OCI-LY7 (cell line): Measurements from ENCODE around the gene TRMT61A. TPM values are rescaled to one million over a fixed set of nuclear protein-coding genes. Genes with fewer than 3 reads are reported as not detected.
A peak's percentile ranks its signal among the peaks of the same experiment; 100 is the strongest.
"Not testable (repeated sequence)": the region's sequence is repeated elsewhere in the genome, so short reads cannot be mapped to it uniquely, and the experiment has no call there.

Experiments
- BruUV-seq: library from RNA; stranded (reverse); fragments of 400-500 nt; replicated peaks from 2 replicates; lab custom pipeline; 2021; lab: Mats Ljungman, UMichigan
- CTCF ChIA-PET: fragments of 300-600 bp; sonication (Branson Sonifier 250); formaldehyde crosslinking; loops from one replicate; lab custom pipeline; 2022; ENCODE audit warnings: antibody characterized with exemption; ENCODE audit not compliant: unreplicated experiment; lab: Charles Lee
- POLR2A ChIA-PET: fragments of 300-600 bp; sonication (Branson Sonifier 250); formaldehyde crosslinking; loops from one replicate; lab custom pipeline; 2022; ENCODE audit warnings: antibody characterized with exemption; lab: Charles Lee
- DNase-seq: peaks from one replicate; pipeline ENCODE4 v3.0.0-alpha.2; 2015; ENCODE audit warnings: low spot score
- H2AFZ ChIP-seq: fragments of 200-600 bp; sonication (generic), shearing (Covaris generic); 2 replicates; pipeline ENCODE4 v1.6.1; 2014; ENCODE audit warnings: mild to moderate bottlenecking, antibody characterized with exemption, low read length, moderate library complexity
- H3K27ac ChIP-seq: fragments of 200-600 bp; sonication (generic); 2 replicates; pipeline ENCODE4 v1.5.1; 2014; ENCODE audit warnings: mixed run types, low read depth, mild to moderate bottlenecking, moderate library complexity, low read length, inconsistent platforms; ENCODE audit not compliant: poor library complexity, severe bottlenecking
- H3K36me3 ChIP-seq: fragments of 200-600 bp; sonication (generic); 2 replicates; pipeline ENCODE4 v1.6.1; 2014; ENCODE audit warnings: mild to moderate bottlenecking, antibody characterized with exemption, low read length, moderate library complexity, mixed read lengths; ENCODE audit not compliant: insufficient read depth
- H3K4me1 ChIP-seq: fragments of 200-600 bp; sonication (generic); 2 replicates; pipeline ENCODE4 v1.5.1; 2014; ENCODE audit warnings: mild to moderate bottlenecking, low read length; ENCODE audit not compliant: insufficient read depth, poor library complexity, severe bottlenecking
- H3K4me2 ChIP-seq: fragments of 200-600 bp; sonication (generic); 2 replicates; pipeline ENCODE4 v1.6.1; 2014; ENCODE audit warnings: mild to moderate bottlenecking, low read length
- H3K4me3 ChIP-seq: fragments of 200-600 bp; sonication (generic); 2 replicates; pipeline ENCODE4 v1.5.1; 2014; ENCODE audit warnings: mild to moderate bottlenecking, low read depth, low read length; ENCODE audit not compliant: poor library complexity, severe bottlenecking
- H3K79me2 ChIP-seq: fragments of 200-600 bp; sonication (generic); 2 replicates; pipeline ENCODE4 v1.6.1; 2016; ENCODE audit warnings: low read depth, mild to moderate bottlenecking, low read length, moderate library complexity, mixed read lengths; ENCODE audit not compliant: insufficient read depth
- H3K9me2 ChIP-seq: fragments of 200-600 bp; sonication (generic); 2 replicates; pipeline ENCODE4 v1.6.1; 2016; ENCODE audit warnings: mild to moderate bottlenecking, low read length, mixed read lengths; ENCODE audit not compliant: insufficient read depth
- H3K9me3 ChIP-seq: fragments of 200-600 bp; sonication (generic); 2 replicates; pipeline ENCODE4 v1.6.1; 2014; ENCODE audit warnings: mild to moderate bottlenecking, mixed run types, low read length, mixed read lengths
- H4K20me1 ChIP-seq: fragments of 200-600 bp; sonication (generic); 2 replicates; pipeline ENCODE4 v1.6.1; 2014; ENCODE audit warnings: mild to moderate bottlenecking, antibody characterized with exemption, low read length, moderate library complexity, mixed read lengths; ENCODE audit not compliant: insufficient read depth
- CTCF ChIP-seq: fragments of 200-600 bp; sonication (generic); conservative IDR thresholded peaks from 2 replicates; pipeline ENCODE4 v1.5.1; 2014; ENCODE audit warnings: mild to moderate bottlenecking, antibody characterized with exemption, low read length, moderate library complexity, mixed read lengths
- EZH2phosphoT487 ChIP-seq: fragments of 200-600 bp; sonication (generic); IDR thresholded peaks from 2 replicates; pipeline ENCODE4 v1.6.1; 2018; ENCODE audit warnings: low read depth, borderline replicate concordance, mild to moderate bottlenecking, mixed run types, antibody characterized with exemption, low read length, moderate library complexity, mixed read lengths
- intact Hi-C: fragments of 100-400 bp; cut with micrococcal nuclease; formaldehyde crosslinking; loops from one replicate; pipeline ENCODE4 v1.10.0; 2022; ENCODE audit not compliant: unreplicated experiment
- total RNA-seq, 2 experiments: library from RNA; depleted of rRNA in 1 of 2; stranded (reverse); fragments of >200 nt in 1 of 2; shearing (Covaris generic) in 1 of 2; gene quantifications; 2 replicates each; pipeline ENCODE4 v1.2.3, GENCODE V29; 2014 to 2022

The TRMT61A gene
- total RNA-seq, 2 experiments from 2014 or later: 13.1 to 17.1 TPM

DNA sequence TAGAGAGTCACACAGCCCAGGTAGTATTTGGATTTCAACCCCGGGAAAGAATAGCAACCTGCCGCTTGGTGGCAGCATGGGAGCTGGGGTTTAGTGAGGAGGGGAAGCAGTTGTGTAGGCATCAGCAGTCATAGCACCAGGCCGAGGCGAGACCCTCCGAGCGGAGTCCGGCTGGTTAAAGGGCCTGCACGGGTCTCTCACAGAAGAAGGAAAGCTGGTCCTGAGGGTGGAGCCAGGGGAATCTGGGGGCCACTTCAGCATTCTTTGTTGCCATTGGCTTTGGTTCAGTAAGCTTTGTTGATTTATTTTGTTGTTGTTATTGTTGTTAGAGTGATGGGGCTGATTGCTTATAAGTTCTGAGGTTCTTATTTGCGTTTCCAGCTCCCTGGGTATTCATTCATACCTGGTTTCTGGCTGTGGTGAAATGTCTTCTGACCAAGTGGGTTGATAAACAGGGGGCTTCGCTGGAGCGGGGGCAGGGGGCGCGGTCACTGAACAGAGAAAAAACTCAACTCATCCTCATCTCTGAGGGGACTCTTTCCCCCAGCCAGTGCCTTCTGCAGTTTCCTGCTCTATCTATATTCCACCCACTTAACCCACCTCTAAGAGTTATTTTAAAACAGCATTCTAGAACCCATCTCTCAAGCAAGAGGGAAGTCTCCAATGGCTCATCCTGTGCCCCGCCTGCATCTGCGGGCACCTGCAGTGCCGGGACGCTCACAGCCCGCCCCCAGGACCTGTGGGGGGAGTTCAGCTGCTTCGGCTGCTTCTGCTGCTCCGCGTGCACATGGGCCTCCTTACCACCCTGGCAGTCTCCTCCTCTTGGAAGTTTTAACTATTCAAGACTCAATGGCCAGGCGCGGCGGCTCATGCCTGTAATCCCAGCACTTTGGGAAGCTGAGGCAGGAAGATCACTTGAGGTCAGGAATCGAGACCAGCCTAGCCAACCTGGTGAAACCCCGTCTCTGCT, 18.0 kb upstream of the TRMT61A start:
- ChIA-PET CTCF (no interaction called here), POLR2A (interaction anchor here (0.7 kb wide), 1 partner anchor 106 kb away, joined by 5 read pairs; no protein-coding TSS in a partner anchor)
- H3K79me2 ChIP-seq: no peaks in the 10 kb centered on the region
- H4K20me1 ChIP-seq: no peaks in the 10 kb centered on the region
- intact Hi-C loops: no loop called here
- DNase-seq: no peak
- no peak overlapping the region for H3K4me3 ChIP-seq
- no peaks in the 10 kb centered on the region for H3K9me2 ChIP-seq
- H3K4me1 ChIP-seq: no peaks in the 10 kb centered on the region
- no peak overlapping the region for H2AFZ ChIP-seq
- peak; percentile 55 for TF ChIP-seq CTCF
- no peak for TF ChIP-seq EZH2phosphoT487
- H3K36me3 ChIP-seq: peaks cover 16% of the 10 kb centered on the region; the same call in 1 of the 2 replicates
- no peak overlapping the region for H3K27ac ChIP-seq
- no TSS peak for BruUV-seq
- no peaks in the 10 kb centered on the region for H3K9me3 ChIP-seq
- H3K4me2 ChIP-seq: no peak overlapping the region

GRCh38 chr14:103512180-103512579, 16.8 kb upstream of the TRMT61A start:
- intact Hi-C loops, H3K27ac ChIP-seq, H3K4me3 ChIP-seq, H3K4me1 ChIP-seq, H2AFZ ChIP-seq, H3K9me2 ChIP-seq, H3K9me3 ChIP-seq, H3K4me2 ChIP-seq, BruUV-seq, H3K79me2 ChIP-seq, CTCF ChIA-PET, DNase-seq, H4K20me1 ChIP-seq: not testable (repeated sequence)
- peaks cover 16% of the 10 kb centered on the region; the same call in 1 of the 2 replicates for H3K36me3 ChIP-seq
- POLR2A ChIA-PET: interaction anchor here (0.7 kb wide), 1 partner anchor 107 kb away, joined by 5 read pairs; no protein-coding TSS in a partner anchor

DNA sequence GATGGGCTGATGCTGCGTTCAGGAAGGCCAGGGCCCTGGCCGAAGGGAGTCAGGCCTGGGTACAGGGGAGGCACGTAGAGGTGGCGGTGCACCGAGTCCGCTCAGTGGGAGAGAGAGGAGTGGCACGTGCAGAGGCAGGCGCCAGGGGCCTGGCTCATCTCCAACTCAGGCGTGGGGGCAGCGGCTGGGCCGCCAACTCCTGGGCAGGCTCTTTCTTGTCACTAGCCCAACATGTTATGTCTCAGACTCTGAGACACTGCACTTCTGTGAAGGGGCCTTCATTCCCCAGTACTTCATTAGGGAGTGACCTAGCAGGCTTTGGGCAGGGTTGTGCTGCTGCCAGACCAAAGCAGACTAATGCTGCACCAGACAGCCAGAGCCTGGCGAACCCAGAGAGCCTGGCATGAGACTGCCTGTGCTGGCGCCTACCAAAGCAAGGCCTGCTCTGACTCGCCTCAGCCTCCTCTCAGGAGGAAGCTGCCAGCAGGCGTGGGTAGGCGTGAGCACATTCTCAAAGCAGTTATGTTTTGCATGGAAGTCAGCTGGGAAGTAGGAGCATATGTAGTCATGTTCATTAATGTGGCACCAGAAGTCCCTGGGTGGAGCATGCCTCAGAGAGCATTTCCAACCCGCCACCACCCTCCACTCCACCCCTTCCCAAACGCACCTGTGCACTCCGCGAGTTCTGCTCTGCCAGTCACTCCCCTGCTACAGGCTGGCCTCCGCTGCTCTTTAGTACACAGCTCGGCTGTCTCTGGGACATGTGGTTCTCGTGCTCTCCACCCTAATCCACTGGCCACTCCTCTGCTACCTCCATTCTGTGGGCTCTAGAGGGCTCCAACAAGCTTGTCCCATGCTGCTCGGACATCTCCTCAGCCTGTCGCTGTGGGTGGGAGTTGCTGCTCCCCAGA, 16.0 kb upstream of the TRMT61A start:
- no peak for DNase-seq
- no peak overlapping the region for H3K4me3 ChIP-seq
- no peaks in the 10 kb centered on the region for H3K4me1 ChIP-seq
- no peaks in the 10 kb centered on the region for H3K79me2 ChIP-seq
- intact Hi-C loops: no loop called here
- POLR2A ChIA-PET: interaction anchor here (0.6 kb wide), 1 partner anchor 412 kb away, joined by 3 read pairs; no protein-coding TSS in a partner anchor
- H3K27ac ChIP-seq: no peak overlapping the region
- CTCF ChIA-PET: interaction anchor here (0.6 kb wide), 1 partner anchor 63 kb away, joined by 3 read pairs; no protein-coding TSS in a partner anchor
- TF ChIP-seq CTCF (no peak), EZH2phosphoT487 (no peak)
- H4K20me1 ChIP-seq: no peaks in the 10 kb centered on the region
- H3K36me3 ChIP-seq: peaks cover 12% of the 10 kb centered on the region; the same call in 1 of the 2 replicates
- no peaks in the 10 kb centered on the region for H3K9me3 ChIP-seq
- no TSS peak for BruUV-seq
- no peak overlapping the region for H3K4me2 ChIP-seq
- H3K9me2 ChIP-seq: no peaks in the 10 kb centered on the region
- no peak overlapping the region for H2AFZ ChIP-seq
